Renal cortical epithelial cell (primary cell): ENCODE measurements around the gene SEC31A. TPM values are rescaled to one million over a fixed set of nuclear protein-coding genes. Genes with fewer than 3 reads are reported as not detected.
"Not testable (repeated sequence)": the region's sequence is repeated elsewhere in the genome, so short reads cannot be mapped to it uniquely, and the experiment has no call there.

Experiments used
- DNase-seq: peaks from one replicate; pipeline ENCODE4 v3.0.0-alpha.2; 2011; ENCODE audit warnings: low read depth
- total RNA-seq: library from RNA; depleted of rRNA; stranded (reverse); fragments of >200 nt; gene quantifications from 2 replicates; pipeline ENCODE4 v1.2.3, GENCODE V29; 2014

SEC31A gene, protein sequence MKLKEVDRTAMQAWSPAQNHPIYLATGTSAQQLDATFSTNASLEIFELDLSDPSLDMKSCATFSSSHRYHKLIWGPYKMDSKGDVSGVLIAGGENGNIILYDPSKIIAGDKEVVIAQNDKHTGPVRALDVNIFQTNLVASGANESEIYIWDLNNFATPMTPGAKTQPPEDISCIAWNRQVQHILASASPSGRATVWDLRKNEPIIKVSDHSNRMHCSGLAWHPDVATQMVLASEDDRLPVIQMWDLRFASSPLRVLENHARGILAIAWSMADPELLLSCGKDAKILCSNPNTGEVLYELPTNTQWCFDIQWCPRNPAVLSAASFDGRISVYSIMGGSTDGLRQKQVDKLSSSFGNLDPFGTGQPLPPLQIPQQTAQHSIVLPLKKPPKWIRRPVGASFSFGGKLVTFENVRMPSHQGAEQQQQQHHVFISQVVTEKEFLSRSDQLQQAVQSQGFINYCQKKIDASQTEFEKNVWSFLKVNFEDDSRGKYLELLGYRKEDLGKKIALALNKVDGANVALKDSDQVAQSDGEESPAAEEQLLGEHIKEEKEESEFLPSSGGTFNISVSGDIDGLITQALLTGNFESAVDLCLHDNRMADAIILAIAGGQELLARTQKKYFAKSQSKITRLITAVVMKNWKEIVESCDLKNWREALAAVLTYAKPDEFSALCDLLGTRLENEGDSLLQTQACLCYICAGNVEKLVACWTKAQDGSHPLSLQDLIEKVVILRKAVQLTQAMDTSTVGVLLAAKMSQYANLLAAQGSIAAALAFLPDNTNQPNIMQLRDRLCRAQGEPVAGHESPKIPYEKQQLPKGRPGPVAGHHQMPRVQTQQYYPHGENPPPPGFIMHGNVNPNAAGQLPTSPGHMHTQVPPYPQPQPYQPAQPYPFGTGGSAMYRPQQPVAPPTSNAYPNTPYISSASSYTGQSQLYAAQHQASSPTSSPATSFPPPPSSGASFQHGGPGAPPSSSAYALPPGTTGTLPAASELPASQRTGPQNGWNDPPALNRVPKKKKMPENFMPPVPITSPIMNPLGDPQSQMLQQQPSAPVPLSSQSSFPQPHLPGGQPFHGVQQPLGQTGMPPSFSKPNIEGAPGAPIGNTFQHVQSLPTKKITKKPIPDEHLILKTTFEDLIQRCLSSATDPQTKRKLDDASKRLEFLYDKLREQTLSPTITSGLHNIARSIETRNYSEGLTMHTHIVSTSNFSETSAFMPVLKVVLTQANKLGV
- total RNA-seq = 240 and 381 TPM in 2 replicates

DNA sequence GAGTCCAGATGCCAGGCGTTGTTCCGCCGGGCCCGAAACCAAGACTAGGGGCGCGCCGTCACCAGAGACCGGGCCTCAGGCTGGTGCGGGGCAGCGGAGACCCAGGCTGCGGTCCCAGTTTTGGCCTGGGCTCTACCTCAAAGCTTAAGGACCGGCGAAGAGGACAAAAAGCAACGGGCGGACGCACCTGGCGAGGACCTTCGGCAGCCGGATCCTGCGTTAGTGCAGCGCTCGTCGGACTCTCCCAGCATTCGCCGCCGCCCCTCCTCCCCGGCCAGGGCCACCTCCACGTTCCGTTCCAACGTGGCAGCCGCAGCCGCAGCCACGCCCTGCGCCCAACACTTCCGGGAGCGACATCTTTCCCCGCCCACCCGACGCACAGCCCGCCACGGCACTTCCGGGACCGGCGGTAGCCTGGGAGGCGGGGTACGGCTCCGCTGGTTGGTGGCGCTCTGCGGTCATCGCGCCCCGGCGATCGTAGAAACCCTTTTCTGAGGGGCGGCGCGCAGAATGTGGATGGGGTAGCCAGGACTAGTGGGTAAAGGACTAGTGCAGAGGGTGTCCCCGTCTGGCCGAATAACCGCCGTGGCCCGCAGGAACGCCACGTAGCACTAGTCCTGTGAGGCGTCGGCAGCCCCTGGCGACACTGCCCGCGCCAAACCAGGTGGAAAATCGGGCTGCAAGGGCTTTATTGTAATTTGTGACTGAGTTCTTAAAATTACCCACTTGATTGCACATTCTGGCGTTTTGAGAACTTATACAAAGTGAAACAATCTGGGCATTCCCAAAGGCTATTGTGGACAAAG, at the start of gene SEC31A:
Gene SEC31A (minus strand): TSS at position 253 of the 806 bp plus-strand sequence. CDS start 9,217 bp downstream, outside the sequence.
- peak; percentile 80 for DNase-seq

DNA sequence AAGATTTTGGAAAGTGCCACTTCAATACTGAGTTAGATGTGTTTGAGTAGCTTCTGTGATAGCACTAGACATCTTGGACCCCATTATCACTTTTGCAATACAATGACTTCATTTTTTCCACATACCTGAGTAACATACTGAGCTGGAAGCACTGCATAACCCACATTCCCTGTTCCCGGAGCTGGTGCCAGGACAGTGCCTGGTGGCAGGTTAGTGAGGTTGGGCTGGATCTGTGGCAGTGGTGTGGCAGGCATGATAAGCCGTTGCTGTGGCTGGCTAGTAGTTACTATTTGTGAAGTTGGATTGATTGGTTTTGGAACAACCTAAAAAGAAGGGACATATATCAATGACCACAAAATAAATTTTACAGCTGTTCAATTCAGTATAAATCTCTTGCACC, 48.5 kb upstream of the SEC31A start:
- no peak for DNase-seq

DNA sequence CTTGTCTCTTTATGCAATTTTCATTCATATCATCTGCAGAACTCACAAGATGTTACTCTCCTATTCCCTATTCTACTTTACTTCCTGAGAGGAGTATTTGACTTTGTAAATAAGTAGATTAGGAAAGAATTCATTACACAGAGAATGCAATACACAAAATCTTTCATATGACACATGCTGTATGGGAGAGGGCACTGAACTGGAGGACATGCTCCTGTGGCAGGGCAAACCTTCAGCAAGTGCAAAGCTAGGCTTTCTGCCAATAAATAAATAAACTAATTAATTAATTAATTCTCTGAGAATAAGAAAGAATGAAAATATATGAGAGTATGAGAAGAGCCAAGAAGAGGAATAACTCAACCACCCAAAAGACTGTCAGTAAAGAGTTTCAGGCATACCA, 43.5 kb upstream of the SEC31A start:
- no peak for DNase-seq

DNA sequence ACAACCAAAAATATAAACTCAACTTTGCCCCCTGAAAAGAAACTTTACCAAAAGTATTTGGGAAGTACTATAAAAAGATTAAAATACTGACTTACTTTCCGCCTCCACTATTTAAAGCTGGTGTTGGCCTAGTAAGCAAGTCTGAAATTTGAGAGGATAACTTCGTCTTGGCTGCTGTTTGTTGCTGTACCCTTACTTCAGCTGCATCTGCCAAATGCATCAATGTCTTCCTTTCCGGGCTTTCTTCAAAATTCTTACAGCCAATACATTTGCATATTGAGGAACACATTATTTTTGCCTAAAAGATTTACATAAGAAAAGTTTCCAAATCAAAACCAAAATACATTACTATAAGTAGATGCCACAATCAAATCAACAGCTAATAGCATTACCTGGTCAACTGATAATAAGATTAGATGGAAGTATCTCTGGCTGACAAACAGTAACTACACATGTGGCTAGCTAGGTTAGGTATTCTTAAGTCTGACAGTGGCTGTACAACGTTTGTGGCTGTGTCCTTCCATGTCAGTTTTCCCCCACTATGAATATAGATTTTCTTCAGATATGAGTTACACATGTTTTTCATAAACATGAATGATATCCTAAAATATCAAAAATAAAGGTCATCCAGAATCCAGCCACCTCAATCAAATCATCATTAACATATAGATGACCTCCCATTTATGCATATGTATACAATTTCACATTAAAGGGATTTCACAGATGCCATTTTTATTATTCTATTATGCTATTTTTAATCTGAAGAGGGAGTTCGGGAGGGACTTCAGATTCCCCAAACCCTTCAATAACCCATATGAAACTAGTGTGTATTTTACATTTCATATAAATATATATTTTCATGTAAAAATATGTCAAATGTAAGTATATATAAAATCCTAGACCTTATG, 40.1 kb upstream of the SEC31A start:
- DNase-seq = no peak

DNA sequence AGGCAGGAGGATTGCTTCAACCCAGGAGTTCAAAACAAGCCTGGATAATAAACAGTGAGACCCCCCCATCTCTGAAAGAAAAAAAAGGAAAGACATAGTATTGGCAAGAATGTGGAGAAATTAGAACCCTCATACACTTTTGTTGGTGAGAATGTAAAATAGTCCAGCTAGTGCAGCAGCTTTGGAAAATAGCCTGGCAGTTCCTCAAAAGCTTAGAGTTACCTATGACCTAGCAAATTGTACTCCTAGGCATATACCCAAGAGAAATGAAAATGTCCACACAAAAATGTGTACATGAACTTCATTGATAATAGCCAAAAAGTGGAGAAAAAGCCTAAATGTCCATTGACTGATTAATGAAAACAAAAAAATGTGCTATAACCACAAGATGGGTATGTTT, 30.8 kb upstream of the SEC31A start:
- no peak for DNase-seq

DNA sequence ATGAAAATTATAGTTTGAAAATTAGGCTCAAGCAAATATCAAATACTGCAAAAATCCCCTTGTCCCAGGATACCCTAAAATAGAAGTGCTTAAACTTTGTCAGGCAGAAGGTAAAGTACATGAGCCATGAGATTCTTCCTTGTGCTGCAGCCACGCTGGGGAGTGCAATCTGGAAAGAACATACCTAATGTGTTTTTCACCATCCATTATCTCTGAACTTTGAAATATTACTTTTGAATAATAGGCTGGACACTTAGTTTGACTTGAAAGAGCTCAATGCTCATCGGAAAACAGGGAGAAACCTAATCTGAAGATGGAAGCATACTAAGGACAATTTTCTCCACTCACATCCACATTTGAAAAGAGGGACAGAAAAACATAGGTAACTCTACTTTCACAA, 28.4 kb upstream of the SEC31A start:
- no peak for DNase-seq

DNA sequence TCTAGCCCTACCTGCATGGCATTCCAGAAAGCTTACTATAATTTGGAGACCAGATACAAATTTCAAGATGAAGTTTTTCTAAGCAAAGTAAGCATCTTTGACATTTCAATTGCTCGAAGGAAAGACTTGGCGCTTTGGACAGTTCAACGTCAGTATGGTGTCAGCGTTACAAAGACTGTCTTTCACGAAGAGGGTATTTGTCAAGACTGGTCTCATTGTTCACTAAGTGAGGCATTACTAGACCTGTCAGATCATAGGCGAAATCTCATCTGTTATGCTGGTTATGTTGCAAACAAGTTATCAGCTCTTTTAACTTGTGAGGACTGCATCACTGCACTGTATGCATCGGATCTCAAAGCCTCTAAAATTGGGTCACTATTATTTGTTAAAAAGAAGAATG, 27.1 kb upstream of the SEC31A start:
- no peak for DNase-seq

DNA sequence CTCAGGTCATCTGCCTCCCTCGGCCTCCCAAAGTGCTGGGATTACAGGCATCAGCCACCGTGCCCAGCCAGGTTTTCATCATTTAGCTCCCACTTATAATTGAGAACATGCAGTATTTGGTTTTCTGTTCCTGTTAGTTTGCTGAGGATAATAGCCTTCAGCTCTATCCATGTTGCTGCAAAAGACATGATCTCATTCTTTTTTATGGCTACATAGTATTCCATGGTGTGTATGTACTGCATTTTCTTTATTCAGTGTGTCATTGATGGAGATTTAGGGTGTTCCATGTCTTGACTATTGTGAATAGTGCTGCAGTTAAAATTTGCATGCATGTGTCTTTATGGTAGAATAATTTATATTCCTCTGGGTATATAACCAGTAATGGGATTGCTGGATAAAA, 23.0 kb upstream of the SEC31A start:
- not testable (repeated sequence) for DNase-seq

DNA sequence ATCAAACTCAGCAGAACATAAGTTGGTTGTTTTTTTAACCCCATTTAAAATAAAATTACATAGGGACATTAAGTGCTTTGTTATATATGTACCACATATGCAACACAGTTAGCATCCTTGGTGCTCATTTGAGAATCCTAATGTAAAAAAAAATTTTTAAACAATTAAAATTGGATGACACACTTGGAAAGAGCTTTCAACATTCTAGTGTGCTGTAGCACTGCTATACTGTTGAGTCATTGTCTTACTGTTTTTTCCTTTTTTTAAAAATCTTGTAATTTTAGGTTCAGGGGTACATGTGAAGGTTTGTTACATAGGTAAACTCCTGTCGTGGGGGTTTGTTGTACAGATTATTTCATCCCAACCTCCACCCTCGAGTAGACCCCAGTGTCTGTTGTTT, 22.4 kb upstream of the SEC31A start:
- no peak for DNase-seq

DNA sequence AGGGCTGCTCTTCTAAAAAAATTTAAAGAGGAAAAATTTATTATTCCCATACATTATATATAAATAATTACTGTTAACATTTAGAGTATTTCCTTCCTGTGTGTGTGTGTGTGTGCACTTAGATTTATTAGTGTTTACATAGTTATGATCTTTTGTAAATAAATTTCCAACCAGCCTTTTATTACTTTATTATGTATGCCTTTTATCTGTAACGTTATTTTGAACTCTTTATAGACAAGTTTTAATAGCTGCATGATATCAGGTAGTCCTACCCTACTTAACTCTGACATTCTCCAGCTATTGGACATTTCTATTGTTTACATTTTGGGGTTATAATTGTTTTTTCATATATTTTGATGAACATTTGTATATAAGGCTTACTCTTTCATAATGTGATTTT, 18.4 kb upstream of the SEC31A start:
- DNase-seq = no peak

DNA sequence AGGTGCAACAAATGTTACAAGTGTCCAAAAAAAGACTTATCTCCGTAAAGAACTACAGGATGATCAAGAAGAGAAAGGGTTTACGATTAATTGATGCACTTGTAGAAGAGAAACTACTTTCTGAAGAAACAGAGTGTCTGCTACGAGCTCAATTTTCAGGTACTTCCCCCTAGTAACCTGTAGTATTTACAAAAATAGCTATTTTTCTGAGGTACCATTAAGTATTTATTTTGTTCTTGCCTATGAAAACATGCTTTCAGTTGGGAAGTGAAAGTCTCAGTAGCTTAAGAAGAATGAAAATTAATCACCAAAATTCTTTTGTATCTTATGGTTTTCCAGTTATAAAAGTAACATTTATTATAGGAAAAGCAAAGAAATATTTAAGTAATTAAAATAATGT, 15.5 kb upstream of the SEC31A start:
- no peak for DNase-seq

DNA sequence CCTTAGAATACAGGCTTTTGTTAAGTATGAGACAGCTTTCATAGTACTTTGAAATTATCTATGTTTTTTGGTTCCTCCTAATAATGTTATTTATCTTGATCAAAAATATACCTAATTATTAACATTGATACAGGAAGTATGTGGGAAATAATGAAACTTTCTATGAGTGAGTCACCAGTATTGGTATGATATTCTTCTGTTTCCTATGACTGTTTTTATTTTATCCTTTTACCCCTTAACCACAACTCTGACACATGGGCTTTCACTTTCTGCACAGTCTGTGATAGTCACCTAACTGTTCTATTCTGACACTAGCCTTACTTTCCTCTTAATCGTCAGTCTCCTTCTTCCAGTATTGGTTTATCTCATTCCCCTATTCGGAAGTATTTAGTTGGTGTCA, 14.3 kb upstream of the SEC31A start:
- DNase-seq = peak; percentile 53

DNA sequence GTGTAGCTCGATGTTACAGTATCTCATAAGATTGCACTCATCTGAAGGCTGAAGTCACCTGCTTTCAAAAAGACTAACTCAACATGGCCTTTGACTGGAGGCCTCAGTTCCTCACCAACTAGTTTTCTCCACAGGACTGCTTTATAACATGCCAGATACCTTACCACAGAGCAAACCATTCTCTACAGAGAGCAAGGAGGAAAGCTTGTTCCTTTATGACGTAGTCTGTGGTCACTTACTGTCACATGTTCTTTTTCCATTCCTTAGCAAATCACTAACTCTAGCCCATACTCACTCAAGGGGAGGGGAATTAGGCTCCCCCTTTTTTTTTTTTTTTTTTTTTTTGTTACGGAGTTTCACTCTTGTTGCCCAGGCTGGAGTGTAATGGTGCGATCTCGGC, 12.8 kb upstream of the SEC31A start:
- no peak for DNase-seq

DNA sequence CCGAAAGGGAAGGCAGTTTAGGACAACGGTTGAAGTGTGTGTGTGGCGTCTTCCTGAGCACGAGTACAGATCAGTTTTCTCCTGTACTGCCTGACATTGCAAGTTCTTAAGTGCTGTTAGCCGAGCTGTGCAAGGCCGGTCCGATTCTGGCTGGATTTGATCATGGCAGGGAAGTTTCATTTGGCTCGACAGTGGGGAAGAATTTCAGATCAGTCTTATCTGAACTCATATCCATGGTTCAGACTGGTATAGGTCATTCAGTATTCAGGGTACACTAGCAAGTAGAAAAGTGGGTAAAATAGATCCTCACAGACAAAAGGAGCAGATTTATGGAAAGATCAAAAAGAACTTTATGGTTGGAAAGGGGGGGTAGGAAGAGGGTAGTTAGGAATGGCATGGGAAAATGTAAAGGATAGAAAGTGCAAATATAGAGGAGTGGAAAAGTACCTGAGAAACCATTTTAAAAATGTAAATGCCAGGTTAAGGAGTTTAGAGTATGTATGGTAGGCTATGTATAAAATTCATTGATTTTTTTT, 10.3 kb upstream of the SEC31A start:
- no peak for DNase-seq

DNA sequence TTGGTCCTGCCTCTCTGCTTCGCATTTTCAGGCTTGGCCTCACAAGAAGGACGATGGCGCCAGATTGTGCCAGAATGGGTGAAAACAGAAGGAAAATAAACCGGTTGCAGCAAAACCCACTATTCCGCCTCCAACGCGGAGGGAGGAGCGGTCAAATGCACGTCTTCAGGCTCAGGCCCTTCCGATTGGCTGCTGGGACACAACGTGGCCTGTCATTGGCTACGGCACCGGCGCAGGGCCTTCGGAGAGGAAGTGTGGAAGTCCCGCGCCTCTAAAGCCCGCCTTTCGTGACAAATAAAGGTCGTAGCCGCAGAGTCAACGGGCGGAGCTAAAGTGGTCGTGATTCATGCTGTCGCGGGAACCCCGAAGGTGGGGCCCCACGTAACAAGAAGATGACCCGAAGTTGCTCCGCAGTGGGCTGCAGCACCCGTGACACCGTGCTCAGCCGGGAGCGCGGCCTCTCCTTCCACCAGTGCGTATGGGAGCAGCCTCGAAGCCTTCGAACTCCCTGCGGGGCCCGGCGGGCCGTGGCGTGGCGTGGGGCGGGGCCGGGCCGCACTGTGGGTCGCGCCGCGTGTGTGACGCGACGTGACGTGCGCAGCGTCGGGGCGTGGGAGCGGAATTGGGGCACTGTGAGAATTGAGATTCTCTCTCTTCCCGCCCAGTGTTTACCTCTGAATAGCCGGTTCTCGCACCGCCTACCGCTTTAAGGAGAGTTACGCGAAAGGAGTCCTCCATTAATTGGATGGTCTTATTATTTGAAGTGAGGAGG, 9.6 kb upstream of the SEC31A start, which contains the start of gene THAP9:
Gene THAP9 (plus strand): TSS at position 325 of the 772 bp plus-strand sequence. CDS start 68 bp downstream, at position 393.
- peak; percentile 98 for DNase-seq

DNA sequence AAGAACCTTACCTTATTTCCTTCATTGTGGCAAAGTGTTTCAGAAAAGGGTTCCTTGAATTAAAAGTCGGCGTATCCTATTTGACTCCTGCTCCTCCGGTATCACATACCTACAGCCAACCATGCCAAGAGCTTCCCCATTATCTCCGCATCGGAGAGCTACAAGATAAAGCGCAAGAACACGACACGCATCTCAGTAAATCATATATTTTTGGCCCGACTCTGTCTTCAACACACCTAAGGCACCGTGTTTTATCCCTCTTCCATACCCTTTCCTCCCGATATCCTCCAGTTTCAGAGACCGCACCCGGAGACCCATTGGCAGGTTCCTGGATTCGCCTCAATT, 9.1 kb upstream of the SEC31A start:
- no peak for DNase-seq

DNA sequence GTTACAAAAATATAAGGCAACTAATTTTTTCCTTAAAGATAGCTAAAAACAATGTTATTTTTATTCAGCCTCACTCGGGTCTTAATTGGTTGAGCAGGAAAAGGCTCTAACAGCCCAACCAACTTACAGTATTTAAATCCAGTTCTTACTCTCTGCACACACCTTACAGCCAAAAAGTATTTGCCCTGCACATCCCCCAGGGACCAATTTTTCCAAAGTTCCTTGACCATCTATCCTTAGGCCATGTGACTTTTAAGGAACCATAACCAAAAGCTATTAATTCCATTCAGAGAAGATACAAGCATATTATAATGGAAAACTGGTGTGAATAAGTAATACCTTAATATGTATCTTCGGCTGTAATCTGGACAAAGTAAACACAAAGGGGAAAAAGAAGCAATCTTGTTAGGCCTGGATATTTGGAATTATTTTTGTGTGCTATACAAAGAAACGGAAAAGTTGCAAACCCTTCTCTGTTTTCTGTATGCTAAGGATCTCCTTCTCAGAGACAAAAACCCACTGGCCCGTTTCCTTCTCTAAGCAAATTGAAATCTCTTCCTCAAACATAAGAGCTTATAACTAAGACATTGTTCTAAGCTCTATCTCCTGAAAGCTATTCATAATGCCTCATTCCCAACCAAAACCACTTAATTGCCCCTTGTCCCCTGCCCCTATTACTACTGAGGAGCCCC, 8.6 kb upstream of the SEC31A start:
- DNase-seq = no peak
